Measurements from ENCODE around the gene DLG1. TPM values are rescaled to one million over a fixed set of nuclear protein-coding genes. Genes with fewer than 3 reads are reported as not detected.

The DLG1 gene
- total and polyA plus RNA-seq, 2 of the 4 experiments (the other 2 are of a cell fraction): 21.2 to 57.7 TPM

GRCh38 chr3:196997311-196997710 lies 301.1 kb downstream of the DLG1 start:
- DNase-seq: no peak
- Histone ChIP-seq H3K9ac (ENCODE audit: low read depth, low read length) (no peak overlapping the region), H4K20me1 (ENCODE audit: insufficient read depth, low read length) (no peaks in the 10 kb centered on the region), H2BK120ac (ENCODE audit: low read depth, low read length) (no peak overlapping the region), H3K27me3 (ENCODE audit: control insufficient read depth, insufficient read depth, low read length) (peaks cover 6% of the 10 kb centered on the region), H3K9me1 (ENCODE audit: insufficient read depth, low read length) (no peaks in the 10 kb centered on the region), H3K4me3 (ENCODE audit: insufficient read depth, low read depth, low read length) (no peak overlapping the region), H4K91ac (ENCODE audit: insufficient read depth, low read depth, low read length) (no peak overlapping the region), H2BK5ac (ENCODE audit: low read depth, low read length, poor library complexity, severe bottlenecking) (no peak overlapping the region), H2AK5ac (ENCODE audit: low read depth, low read length) (no peak overlapping the region), H3K36me3 (ENCODE audit: control insufficient read depth, insufficient read depth, low read length) (no peaks in the 10 kb centered on the region), H3K4me1 (ENCODE audit: control insufficient read depth, insufficient read depth, low read length) (no peaks in the 10 kb centered on the region), H3K14ac (replicated peaks; ENCODE audit: low read depth, low read length) (no peak overlapping the region), H2AFZ (replicated peaks; ENCODE audit: low read length, poor library complexity) (no peak overlapping the region), H3K23ac (ENCODE audit: low read depth, low read length) (no peak overlapping the region), H4K8ac (ENCODE audit: low read depth in 2 of 2, low read length in 2 of 2) (no peak overlapping the region), H2BK15ac (ENCODE audit: low read depth, low read length) (no peak overlapping the region), H2BK20ac (ENCODE audit: low read depth, low read length) (no peak overlapping the region), H3K79me1 (ENCODE audit: low read depth in 1 of 2, low read length in 2 of 2) (no peaks in the 10 kb centered on the region), H2AK9ac (replicated peaks; ENCODE audit: low read depth, low read length, poor library complexity) (no peak overlapping the region), H3K4ac (ENCODE audit: low read depth, low read length) (no peak overlapping the region), H3K9me3 (ENCODE audit: control insufficient read depth, insufficient read depth, low read length) (no peaks in the 10 kb centered on the region), H3K4me2 (ENCODE audit: low read depth, low read length) (no peak overlapping the region), H3K56ac (ENCODE audit: extremely low read depth, insufficient read depth, low read length) (no peak overlapping the region), H4K5ac (ENCODE audit: low read depth, low read length) (no peak overlapping the region), H3K18ac (ENCODE audit: low read depth, low read length) (no peak overlapping the region), H3K27ac (ENCODE audit: insufficient read depth, low read length) (no peak overlapping the region)
- CTCF ChIA-PET: no interaction called here
- dilution Hi-C loops (cut with HindIII; ENCODE audit: low sequenced_read_pairs, unreplicated experiment) (no loop called here), in situ Hi-C loops (cut with MboI; ENCODE audit: low sequenced_read_pairs) (no loop called here), intact Hi-C loops (cut with micrococcal nuclease) (no loop called here)
- no TSS peak for BruUV-seq (replicated peaks)
- POLR2A ChIA-PET (ENCODE audit: unreplicated experiment): no interaction called here
- ATAC-seq (ENCODE audit: low read depth): no peak
- TF ChIP-seq CTCF (conservative IDR thresholded peaks at IDR 0.05; ENCODE audit: low read depth, low read length) (no peak), MAZ (IDR thresholded peaks at IDR 0.05; ENCODE audit: borderline replicate concordance, low read depth, low read length) (no peak), POLR2A (IDR thresholded peaks at IDR 0.05; ENCODE audit: low read depth, low read length) (no peak), BHLHE40 (IDR thresholded peaks at IDR 0.05; ENCODE audit: low read depth, low read length) (no peak), CHD1 (IDR thresholded peaks at IDR 0.05; ENCODE audit: low read depth, low read length) (no peak), CEBPB (IDR thresholded peaks at IDR 0.05; ENCODE audit: low read depth, low read length) (no peak), USF2 (IDR thresholded peaks at IDR 0.05; ENCODE audit: low read depth, low read length) (no peak), ELK1 (IDR thresholded peaks at IDR 0.05; ENCODE audit: borderline replicate concordance, low read depth, low read length) (no peak), SMC3 (IDR thresholded peaks at IDR 0.05; ENCODE audit: low read depth, low read length) (no peak), RFX5 (IDR thresholded peaks at IDR 0.05; ENCODE audit: low read depth, low read length) (no peak)
- 100% methylated on average over 1 of the region's 15 CpGs; no CpG with 5 or more reads in 1 of the 2 experiments for WGBS, 2 experiments (ENCODE audit: extremely low coverage in 2 of 2, insufficient read length in 1 of 2)

All from IMR-90 (cell line).